ENCODE measurements around the gene FAM131B. TPM values are rescaled to one million over a fixed set of nuclear protein-coding genes. Genes with fewer than 3 reads are reported as not detected.

Gene FAM131B
- total and polyA plus RNA-seq, 9 of the 15 experiments (the other 6 are each of a cell fraction or from before 2014, with no cell fraction given) = 0.03 to 0.04 TPM; not detected in 7

DNA sequence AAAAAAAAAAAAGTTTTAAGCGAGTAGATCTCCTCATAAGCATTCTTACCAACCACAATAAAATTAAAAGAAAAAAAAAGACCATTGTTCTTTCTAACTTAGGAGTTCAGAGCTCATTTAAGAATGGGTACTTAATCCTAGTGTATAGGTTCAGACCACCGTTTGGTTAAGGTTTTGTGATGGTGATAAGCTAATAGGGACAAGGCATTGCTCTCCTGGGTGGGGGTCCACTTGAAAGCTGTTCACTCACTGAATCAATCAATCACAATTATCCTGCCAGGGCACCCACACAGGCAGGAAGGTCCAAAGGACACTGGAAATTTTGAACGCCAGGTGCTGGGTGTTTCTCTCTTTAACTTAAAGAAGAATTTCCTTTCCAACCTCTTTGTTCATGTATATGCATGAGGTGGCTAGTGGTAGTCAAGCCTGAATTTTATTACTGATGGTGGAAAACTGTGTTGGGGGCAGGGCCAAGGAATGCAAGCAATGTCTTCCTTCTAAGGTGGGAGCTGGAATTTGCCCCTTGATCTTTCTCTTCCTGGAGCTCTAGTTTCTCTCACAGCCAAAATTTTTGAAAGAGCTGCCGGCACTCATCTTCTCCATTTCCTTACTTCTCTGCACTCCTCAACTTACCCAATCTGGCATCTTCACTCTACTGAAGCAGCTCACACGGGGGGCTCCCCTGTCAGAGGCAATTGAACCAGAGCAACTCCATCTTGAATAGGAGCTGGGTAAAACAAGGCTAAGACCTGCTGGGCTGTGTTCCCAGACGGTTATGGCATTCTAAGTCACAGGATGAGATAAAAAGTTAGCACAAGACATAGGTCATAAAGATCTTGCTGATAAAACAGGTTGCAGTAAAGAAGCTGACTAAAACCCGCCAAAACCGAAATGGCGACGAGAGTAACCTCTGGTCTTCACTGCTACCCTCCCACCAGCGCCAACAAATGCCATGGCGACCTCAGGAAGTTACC is 7.5 kb upstream of the FAM131B start (continued):
- peak; percentile 86 for TF ChIP-seq ATF4 (CRISPR knock-in tag; IDR thresholded peaks at IDR 0.05)
- TF ChIP-seq ETV1 (tag; conservative IDR thresholded peaks at IDR 0.05; ENCODE audit: low read depth) = peak; percentile 83
- no peak for TF ChIP-seq ATF1 (CRISPR knock-in tag; IDR thresholded peaks at IDR 0.05)
- peak; percentile 69 for TF ChIP-seq ATF1 (tag; IDR thresholded peaks at IDR 0.05)
- peak; percentile 100 for TF ChIP-seq ZNF583 (CRISPR knock-in tag; IDR thresholded peaks at IDR 0.05)
- 0 out of 2 replicates have a peak, but pooled peaks have one; percentile 32 for TF ChIP-seq FOXJ2 (tag; IDR thresholded peaks at IDR 0.05)
- TF ChIP-seq TGIF2 (CRISPR knock-in tag; IDR thresholded peaks at IDR 0.05) = no peak
- TF ChIP-seq, protein P1, sequence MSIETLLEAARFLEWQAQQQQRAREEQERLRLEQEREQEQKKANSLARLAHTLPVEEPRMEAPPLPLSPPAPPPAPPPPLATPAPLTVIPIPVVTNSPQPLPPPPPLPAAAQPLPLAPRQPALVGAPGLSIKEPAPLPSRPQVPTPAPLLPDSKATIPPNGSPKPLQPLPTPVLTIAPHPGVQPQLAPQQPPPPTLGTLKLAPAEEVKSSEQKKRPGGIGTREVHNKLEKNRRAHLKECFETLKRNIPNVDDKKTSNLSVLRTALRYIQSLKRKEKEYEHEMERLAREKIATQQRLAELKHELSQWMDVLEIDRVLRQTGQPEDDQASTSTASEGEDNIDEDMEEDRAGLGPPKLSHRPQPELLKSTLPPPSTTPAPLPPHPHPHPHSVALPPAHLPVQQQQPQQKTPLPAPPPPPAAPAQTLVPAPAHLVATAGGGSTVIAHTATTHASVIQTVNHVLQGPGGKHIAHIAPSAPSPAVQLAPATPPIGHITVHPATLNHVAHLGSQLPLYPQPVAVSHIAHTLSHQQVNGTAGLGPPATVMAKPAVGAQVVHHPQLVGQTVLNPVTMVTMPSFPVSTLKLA (conservative IDR thresholded peaks at IDR 0.05) = no peak
- no peak for TF ChIP-seq CCNT2 (IDR thresholded peaks at IDR 0.05; ENCODE audit: borderline replicate concordance, extremely low read depth, insufficient read length, low read depth, low read length)
- no peak for TF ChIP-seq PRMT5 (CRISPR knock-in tag; IDR thresholded peaks at IDR 0.05)
- peak; percentile 97 for TF ChIP-seq MEF2D (tag; conservative IDR thresholded peaks at IDR 0.05; ENCODE audit: low read depth)
- peak; percentile 82 for TF ChIP-seq L3MBTL2 (IDR thresholded peaks at IDR 0.05)
- peak; percentile 89; the same call in 1 of the 2 replicates for TF ChIP-seq HSF4 (CRISPR knock-in tag; IDR thresholded peaks at IDR 0.05; ENCODE audit: borderline replicate concordance)
- TF ChIP-seq PHB (CRISPR knock-in tag; IDR thresholded peaks at IDR 0.05) = peak; percentile 96
- no peak for TF ChIP-seq ATF6 (CRISPR knock-in tag; IDR thresholded peaks at IDR 0.05)
- TF ChIP-seq ZNF282 (CRISPR knock-in tag; IDR thresholded peaks at IDR 0.05) = no peak
- TF ChIP-seq E2F5 (CRISPR knock-in tag; IDR thresholded peaks at IDR 0.05) = no peak
- TF ChIP-seq ZNF740 (CRISPR knock-in tag; IDR thresholded peaks at IDR 0.05) = no peak
- peak in 1 of 2 experiments; percentile 98; a peak in 2 of 4 replicates for TF ChIP-seq ZNF740 (tag; IDR thresholded peaks at IDR 0.05)
- TF ChIP-seq SMAD4 (CRISPR knock-in tag; conservative IDR thresholded peaks at IDR 0.05) = peak; percentile 98
- TF ChIP-seq ZBTB17 (CRISPR knock-in tag; IDR thresholded peaks at IDR 0.05) = peak; percentile 91
